NCI-H748 (cell line): ENCODE results near the gene CTTNBP2.

Source experiments
- DNase-seq: peaks from one replicate; lab custom pipeline; 2025; ENCODE audit not compliant: unreplicated experiment; lab: John Stamatoyannopoulos, UW

CTTNBP2 gene

DNA sequence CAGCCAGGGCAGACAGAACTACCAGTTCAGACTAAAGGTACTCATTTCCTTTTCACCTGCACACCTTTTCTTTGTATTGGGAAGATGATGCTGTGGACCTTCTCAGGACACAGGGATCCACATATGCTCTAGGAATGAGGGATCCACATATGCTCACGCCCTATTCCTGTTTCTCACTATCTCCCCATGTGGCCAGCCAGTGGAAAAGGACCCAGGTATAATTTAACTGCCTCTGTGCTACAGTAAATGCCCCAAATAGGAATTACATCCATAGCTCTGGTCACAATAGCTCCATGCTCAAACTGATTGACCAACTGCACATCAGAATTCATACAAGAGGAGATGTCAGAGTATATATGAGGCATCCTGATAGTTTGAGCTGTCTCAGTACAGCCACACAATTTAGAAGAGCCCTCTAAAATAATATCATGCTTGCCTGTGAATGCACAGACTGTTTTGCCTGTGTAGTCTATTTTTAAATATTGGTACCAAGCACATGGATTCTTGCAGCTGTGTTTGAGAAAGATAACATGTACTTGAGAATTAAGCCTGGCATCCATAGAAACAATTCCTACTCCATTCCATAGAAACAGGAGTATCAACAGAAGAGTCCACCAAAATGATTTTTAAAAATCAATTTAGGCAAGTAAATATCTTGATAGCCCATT, 43.7 kb downstream of the CTTNBP2 start:
- DNase-seq: no peak

- no peak for DNase-seq
Measured at GRCh38 chr7:117828825-117829224, 44.4 kb downstream of the CTTNBP2 start.

GRCh38 chr7:117827862-117828261, 45.4 kb downstream of the CTTNBP2 start:
- DNase-seq: peak; percentile 42

DNA sequence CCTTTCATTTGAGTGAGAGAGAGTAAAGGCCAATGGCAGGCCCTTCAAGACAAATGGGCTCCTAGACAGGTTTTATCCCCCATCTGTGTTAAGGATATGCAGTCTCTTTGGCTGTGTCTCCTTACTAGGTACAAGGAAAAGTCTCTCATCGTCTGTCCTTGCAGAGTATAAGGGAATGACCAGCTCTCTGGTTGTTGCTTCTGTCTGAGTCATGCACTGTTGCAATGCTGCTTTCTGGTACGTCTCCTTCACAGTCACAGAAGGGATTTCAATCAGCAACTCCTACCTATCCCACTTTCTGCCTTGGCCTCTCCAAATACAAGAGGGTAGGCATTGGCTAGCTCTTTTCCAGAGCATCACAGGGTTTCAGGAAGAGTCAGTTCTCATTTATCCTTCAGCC, 48.1 kb downstream of the CTTNBP2 start:
- no peak for DNase-seq

GRCh38 chr7:117824592-117824991, 48.6 kb downstream of the CTTNBP2 start:
- DNase-seq: no peak

DNA sequence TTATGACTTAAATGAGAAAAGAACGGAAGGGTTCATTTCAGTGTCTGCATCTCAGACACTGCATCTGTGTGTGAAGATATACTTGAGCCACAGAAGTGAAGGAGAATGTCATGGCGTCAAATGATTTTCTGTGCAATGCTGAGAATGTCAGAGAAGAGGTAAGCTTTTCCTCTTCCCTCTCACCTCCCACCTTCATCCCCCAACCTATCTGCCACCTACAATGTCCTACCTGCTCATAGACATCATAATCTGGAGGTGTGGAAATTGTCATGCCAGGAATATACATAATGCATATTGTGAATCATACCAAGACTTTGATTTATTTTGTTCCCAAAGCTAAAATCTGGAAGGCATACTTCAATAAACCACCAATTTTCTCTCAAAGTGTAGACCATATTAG, 53.7 kb downstream of the CTTNBP2 start:
- no peak for DNase-seq

DNA sequence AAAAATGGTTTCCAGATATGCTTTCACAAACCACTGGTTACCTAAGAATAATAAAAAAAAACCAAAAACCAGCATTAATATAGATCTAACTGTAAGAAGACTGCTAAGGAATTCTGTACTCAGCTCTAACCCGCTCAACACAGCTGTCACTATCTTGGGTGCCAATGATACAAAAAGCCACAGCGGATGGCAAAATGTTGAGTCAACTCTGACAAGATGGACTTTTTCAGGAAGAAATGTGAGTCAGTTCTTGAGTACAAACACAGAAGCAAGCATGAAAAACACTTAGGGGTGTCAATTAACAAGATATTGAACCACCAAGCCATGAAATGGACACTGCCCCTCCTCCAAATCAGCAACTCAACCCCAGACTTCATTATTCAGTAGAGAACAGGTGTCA, 55.0 kb downstream of the CTTNBP2 start:
- DNase-seq: no peak

DNA sequence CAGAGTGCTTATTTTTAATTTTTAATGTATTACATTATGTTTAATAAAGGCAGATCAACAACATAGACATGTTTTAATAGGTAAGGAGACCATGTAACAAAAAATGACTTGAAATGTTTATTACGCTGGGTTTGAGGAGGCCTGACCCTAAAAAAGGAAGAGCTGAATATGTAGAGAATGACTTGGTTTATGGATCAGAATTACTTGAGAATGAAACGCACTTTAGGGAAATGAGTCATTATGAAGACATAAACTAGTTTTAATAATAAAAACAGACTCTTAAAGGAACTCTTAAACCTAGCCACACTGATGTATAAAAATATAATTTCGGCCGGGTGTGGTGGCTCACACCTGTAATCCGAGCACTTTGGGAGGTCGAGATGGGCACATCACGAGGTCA, 56.5 kb downstream of the CTTNBP2 start:
- no peak for DNase-seq

DNA sequence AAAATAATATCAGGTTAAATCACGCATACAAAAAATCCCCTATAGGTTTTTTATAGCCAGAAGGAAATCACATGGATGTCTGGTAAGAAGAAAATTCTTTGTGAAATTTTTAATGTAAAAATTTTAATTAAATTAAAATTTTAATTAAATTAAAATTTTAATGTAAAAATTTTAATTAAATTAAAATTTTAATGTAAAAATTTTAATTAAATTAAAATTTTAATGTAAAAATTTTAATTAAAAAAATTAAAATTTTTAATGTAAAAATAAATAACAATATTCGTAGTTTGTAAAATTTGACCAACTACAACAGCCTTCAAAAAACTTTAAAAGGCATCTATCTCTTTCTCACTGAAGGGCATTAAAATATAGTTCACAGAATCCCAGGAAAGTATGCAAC, 61.5 kb downstream of the CTTNBP2 start:
- DNase-seq: no peak

- DNase-seq: no peak
Measured at GRCh38 chr7:117810642-117811512, 62.4 kb downstream of the CTTNBP2 start.

DNA sequence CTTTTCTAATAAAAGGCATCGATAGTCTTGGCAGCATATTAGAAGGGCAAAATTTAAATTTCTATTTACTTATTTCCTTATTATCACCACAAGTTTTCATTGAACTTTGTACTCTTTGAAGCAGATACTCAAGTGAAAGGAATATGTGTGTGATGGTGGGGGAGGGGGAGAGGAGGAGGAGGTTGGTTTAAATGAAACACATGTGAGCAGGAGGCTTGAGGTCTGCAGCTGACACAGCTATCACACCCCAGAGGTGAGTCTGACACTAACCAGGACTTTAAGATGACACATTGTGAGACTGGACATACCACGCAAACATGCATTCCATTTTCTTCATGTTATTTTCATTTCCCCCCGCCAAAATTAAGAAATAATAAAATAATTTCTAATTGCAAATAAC, 63.3 kb downstream of the CTTNBP2 start:
- no peak for DNase-seq

DNA sequence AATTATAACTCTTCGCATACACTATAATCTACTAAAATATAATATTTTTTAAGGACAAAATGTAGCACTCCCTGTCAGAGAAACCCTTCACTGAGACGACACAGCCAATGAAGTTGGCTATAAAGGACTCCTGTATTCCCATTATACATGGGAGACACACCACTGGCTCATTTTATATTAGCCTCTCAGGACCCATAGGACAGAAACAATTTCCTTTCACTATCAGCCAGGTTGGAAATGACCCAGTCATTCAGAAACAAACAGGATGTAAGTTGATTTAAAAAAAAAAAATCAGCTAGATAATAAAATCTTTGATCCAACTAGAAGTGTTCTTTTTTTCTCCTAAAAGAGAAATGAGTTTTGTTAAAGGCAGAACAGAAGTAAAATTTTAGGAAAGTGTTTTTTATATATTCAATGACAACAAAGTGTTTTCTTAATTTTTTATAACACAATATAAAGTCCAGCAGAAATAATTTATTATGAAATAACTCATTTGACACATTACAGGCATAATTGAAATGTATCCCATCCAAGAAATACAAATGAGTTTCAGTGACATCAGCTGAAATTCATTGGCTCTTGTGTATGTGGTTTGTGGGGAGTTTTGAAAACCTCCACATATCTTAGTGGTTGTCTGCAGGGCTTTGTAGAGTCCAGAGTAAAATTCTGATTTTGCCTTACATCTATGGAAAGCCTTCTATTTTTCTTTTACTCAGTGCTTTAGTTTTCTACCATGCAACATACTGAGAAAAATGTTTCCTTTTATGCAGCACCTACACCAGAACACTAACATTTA, 64.1 kb downstream of the CTTNBP2 start:
- DNase-seq: peak; percentile 12

DNA sequence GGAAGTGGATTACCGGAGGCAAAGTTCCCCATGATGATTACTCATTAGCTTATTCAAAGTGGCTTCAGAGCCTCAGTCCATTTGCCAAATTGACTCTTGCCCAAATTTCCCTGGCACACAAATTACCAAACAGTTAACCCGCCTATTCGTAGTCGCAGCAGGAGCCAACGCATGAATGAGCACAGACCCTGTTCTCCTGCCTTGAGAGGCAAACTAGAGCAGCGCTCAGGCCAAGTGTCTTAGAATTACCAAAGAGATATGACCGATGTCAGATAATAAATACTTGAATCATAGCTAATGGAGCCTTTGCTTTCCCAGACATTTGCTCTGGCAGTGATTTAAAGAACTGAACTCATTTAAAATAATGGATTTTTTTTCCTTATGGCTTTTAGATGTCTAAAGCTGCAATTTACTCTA, 64.9 kb downstream of the CTTNBP2 start:
- peak; percentile 68 for DNase-seq

DNA sequence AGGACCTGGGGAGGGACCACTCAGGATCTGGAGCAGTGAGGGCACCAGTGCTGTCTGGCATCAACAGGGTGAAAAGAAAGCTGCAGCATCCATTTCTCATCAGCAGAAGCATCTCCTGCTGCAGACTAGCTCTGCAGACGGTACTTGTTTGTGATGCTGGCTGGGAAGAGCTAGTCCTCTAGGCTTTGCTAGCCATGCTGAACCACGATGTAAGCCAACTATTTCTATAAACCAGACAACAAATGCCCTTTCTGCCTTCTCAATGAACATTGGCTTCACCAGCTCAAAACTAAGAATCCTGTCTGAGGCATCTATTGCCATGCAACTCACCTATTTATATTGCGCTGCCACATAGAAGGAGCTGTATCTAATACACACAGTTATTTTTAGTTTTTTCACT, 65.6 kb downstream of the CTTNBP2 start:
- no peak for DNase-seq

GRCh38 chr7:117806011-117806410, 67.2 kb downstream of the CTTNBP2 start:
- no peak for DNase-seq

GRCh38 chr7:117805241-117805640, 68.0 kb downstream of the CTTNBP2 start:
- DNase-seq: no peak

DNA sequence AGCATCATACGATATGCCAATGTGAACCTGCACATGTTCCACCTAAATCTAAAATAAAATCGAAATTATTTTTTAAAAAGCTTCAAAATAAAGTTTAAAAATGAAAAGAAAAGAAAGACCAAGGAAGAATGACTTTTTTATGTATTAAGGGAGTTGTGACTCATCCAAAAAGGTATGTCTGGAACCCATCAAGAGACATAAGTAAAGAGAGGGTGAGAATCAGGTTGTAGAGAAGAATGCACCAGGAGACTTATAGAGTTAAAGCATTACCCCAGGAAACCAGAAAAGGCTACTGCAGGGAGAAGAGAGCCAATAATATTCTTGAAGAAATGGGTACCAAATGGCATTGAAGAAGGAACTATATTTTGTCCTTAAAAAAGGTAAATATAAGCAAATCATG, 69.8 kb downstream of the CTTNBP2 start:
- no peak for DNase-seq

GRCh38 chr7:117802660-117803059, 70.6 kb downstream of the CTTNBP2 start:
- DNase-seq: no peak

DNA sequence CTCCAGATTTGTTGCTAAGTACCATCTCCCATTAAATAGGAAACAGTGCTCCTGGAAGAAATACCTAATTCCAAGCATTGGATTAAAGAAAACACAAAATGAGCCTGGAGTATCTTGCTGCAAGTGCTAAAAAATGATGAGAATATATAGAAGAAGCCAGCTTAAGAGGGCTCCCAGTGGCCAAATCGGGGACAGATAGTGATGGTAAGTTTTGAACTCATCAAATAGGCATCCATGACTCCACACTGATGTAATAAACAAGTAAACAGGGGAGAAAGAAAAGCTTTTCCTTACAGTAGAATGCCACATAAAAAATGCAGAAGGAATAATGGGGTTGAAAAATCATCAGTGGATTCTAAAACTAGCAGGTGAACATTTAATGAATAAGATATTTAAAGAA, 72.4 kb downstream of the CTTNBP2 start:
- no peak for DNase-seq

DNA sequence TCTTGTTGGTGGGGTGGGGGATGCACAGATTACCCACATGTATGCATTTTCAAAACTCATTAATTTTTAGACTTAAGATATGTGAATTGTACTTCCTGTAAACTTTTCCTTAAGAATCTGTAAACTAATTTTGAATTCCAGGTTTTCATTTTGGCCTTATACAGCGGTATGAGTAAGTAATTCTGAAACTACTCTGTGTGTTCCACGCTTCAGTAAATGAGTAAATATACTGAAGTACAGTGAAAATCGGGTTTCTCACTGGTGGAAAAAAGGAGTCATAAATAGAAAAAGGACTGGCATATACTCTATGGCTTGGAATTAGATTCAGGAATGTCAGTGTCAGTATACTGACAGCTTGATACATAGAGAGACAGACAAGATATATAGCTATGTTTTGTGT, 72.8 kb downstream of the CTTNBP2 start:
- DNase-seq: peak; percentile 12

DNA sequence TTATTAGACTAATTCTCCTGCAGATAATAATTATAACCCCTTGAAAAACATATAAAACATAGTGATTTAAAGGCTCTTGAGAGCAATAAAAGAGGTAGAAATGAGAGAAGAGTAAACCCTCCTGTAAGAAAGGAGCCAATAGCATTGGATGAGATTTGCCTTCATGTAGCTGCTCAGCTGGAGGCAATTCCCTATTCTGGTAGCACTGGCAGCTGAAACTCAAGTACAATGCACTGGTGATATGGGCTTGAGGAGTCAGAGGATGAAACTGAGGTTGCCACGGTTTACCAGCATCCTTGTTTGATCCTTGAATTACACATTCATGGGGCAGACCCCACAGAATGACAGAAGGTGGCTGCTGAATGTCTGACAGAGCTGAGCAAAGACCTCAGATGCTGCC, 76.4 kb downstream of the CTTNBP2 start:
- no peak for DNase-seq

DNA sequence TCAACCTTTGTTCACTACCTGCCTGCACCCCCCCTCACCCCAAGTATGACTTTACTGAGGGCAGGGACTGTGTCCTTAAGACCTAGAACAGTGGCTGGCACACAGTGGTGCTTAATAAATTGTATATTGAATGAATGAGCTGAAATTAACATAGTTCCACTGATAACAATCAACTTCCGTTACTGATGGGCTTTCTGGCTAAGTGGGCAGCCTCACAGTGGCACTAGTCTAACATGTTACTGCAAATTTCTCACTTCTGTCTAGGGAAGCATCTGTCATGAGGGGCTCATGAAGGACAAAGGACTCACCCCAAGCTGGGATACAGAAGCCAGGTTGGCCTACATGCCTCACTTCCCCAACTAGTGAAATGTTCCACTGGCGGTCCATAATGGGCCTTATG, 79.3 kb downstream of the CTTNBP2 start:
- no peak for DNase-seq
